ENCODE measurements around the gene RAB6B. TPM values are rescaled to one million over a fixed set of nuclear protein-coding genes. Genes with fewer than 3 reads are reported as not detected.

RAB6B gene
- total and polyA plus RNA-seq, 8 donors: 1.6 to 9.2 (median 3.9) TPM

GRCh38 chr3:133910422-133910821 lies 14.7 kb upstream of the RAB6B start:
- FAIRE-seq (no peak), DNase-seq (no peak), ATAC-seq (no peak)
- no peaks in the 10 kb centered on the region for H3K36me3 ChIP-seq
- 63 to 70% methylated on average over 2 of the region's 2 CpGs for WGBS, 2 donors
- intact Hi-C loops (cut with DNase I): no loop called here
- H3K4me1 ChIP-seq: no peaks in the 10 kb centered on the region
- TF ChIP-seq CTCF (IDR thresholded peaks at IDR 0.05): no peak
- H3K27me3 ChIP-seq: peaks cover 0 to 4% (median 0%) of the 10 kb centered on the region in 4 donors
- H3K4me3 ChIP-seq: no peak overlapping the region
- no peak overlapping the region for H3K27ac ChIP-seq
- H3K9me3 ChIP-seq: no peaks in the 10 kb centered on the region

GRCh38 chr3:133905376-133905775 lies 9.7 kb upstream of the RAB6B start:
- no peak for TF ChIP-seq CTCF (IDR thresholded peaks at IDR 0.05)
- FAIRE-seq: no peak
- intact Hi-C loops (cut with DNase I): no loop called here
- Histone ChIP-seq H3K4me1 (no peaks in the 10 kb centered on the region), H3K27me3 (no peaks in the 10 kb centered on the region), H3K27ac (no peak overlapping the region), H3K9me3 (peaks cover 0 to 3% (median 0%) of the 10 kb centered on the region in 4 donors), H3K4me3 (no peak overlapping the region), H3K36me3 (no peaks in the 10 kb centered on the region)
- WGBS, 2 donors: 52 to 77% methylated on average over 3 of the region's 3 CpGs
- ATAC-seq: no peak
- no peak for DNase-seq

GRCh38 chr3:133901847-133902246 lies 6.2 kb upstream of the RAB6B start:
- TF ChIP-seq CTCF (IDR thresholded peaks at IDR 0.05): no peak
- Histone ChIP-seq H3K27ac (no peak overlapping the region), H3K4me3 (no peak overlapping the region), H3K9me3 (peaks cover 0 to 3% (median 0%) of the 10 kb centered on the region in 4 donors), H3K27me3 (no peaks in the 10 kb centered on the region), H3K36me3 (no peaks in the 10 kb centered on the region), H3K4me1 (no peaks in the 10 kb centered on the region)
- DNase-seq (no peak), ATAC-seq (no peak), FAIRE-seq (no peak)
- intact Hi-C loops (cut with DNase I): no loop called here
- 79 to 90% methylated on average over 5 of the region's 5 CpGs for WGBS, 2 donors

GRCh38 chr3:133901083-133901482 lies 5.4 kb upstream of the RAB6B start:
- WGBS, 2 donors: 85 to 100% methylated on average over 1 of the region's 1 CpG
- no peak overlapping the region for H3K4me3 ChIP-seq
- peaks cover 0 to 3% (median 0%) of the 10 kb centered on the region in 4 donors for H3K9me3 ChIP-seq
- no peaks in the 10 kb centered on the region for H3K27me3 ChIP-seq
- intact Hi-C loops (cut with DNase I): no loop called here
- ATAC-seq (no peak), DNase-seq (no peak), FAIRE-seq (no peak)
- H3K27ac ChIP-seq: no peak overlapping the region
- no peaks in the 10 kb centered on the region for H3K4me1 ChIP-seq
- TF ChIP-seq CTCF (IDR thresholded peaks at IDR 0.05): no peak
- no peaks in the 10 kb centered on the region for H3K36me3 ChIP-seq

- Histone ChIP-seq H3K9me3 (peaks cover 0 to under 1% (median 0%) of the 10 kb centered on the region in 4 donors), H3K27me3 (no peaks in the 10 kb centered on the region), H3K27ac (no peak overlapping the region), H3K36me3 (no peaks in the 10 kb centered on the region), H3K4me3 (no peak overlapping the region), H3K4me1 (no peaks in the 10 kb centered on the region)
- FAIRE-seq (no peak), ATAC-seq (no peak), DNase-seq (no peak)
- intact Hi-C loops (cut with DNase I): no loop called here
- TF ChIP-seq CTCF (IDR thresholded peaks at IDR 0.05): no peak
Measured at GRCh38 chr3:133899311-133899710, 3.6 kb upstream of the RAB6B start.
